GM12873 (cell line): ENCODE measurements around the gene MAN1A1.

Experiments
- TF ChIP-seq, protein P1 (sequence below): IDR thresholded peaks from 2 replicates; pipeline ENCODE4 v1.5.1; 2012; ENCODE audit warnings: low read depth, mild to moderate bottlenecking, moderate library complexity, low read length, control low read depth; ENCODE audit not compliant: insufficient read depth; ENCODE audit errors: missing control alignments

Gene MAN1A1

DNA sequence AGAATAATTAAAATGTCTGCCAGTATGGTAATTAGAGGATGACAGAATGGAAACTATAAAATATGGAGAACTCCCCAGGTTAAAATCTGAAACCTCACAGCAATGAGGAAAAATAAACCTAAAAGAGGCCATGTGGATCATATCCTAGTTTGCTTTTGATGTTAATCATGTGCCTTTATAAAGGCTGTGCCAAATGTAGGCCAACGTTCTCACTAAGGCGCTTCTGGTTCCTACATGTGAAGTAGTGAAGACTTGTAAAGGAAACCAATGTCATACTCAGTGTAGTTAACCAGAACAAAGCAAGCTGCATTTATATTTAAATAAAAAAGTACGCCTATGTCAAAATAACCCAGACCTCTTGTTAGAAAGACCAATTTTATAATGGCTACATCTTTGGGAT, 157.4 kb downstream of the MAN1A1 start:
- TF ChIP-seq, protein P1, sequence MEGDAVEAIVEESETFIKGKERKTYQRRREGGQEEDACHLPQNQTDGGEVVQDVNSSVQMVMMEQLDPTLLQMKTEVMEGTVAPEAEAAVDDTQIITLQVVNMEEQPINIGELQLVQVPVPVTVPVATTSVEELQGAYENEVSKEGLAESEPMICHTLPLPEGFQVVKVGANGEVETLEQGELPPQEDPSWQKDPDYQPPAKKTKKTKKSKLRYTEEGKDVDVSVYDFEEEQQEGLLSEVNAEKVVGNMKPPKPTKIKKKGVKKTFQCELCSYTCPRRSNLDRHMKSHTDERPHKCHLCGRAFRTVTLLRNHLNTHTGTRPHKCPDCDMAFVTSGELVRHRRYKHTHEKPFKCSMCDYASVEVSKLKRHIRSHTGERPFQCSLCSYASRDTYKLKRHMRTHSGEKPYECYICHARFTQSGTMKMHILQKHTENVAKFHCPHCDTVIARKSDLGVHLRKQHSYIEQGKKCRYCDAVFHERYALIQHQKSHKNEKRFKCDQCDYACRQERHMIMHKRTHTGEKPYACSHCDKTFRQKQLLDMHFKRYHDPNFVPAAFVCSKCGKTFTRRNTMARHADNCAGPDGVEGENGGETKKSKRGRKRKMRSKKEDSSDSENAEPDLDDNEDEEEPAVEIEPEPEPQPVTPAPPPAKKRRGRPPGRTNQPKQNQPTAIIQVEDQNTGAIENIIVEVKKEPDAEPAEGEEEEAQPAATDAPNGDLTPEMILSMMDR: no peak

DNA sequence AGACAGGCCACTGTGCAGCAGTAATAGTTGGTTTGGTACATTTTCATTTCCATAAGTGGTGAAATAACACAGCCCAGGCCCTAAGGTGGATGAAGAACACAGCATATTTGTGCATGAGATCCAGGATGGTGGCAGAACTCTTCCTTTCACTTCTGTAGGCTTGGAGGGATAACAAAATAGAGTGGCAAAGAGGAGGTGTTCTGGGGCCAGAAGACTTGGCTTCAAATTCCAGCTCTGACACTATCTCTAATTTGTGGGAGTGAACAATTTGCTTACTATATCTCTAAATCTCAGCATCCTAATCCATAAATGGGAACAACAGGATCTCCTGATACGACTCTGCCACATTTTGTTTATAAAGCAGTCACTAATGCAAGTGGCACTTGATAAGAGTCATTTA, 159.4 kb downstream of the MAN1A1 start:
- TF ChIP-seq, protein P1: no peak

DNA sequence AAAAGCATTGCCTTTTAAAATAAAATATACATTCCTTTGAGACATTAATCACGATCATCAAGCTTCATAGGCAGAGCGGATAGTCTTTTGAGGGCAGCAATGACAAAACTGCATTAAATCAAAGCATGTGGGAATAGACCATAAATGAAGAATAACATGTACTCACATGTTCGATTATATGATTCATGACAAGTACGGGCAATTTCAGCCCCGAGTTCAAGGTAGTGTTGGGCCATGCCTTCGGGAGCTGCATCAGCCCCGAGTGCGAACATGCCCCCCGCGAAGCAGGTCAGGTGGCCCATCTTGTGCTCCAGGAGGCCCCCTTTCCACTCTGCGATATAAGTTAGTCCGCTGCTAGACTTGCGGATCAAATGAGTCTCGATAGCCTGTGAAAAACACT, 160.1 kb downstream of the MAN1A1 start:
- TF ChIP-seq, protein P1: no peak

DNA sequence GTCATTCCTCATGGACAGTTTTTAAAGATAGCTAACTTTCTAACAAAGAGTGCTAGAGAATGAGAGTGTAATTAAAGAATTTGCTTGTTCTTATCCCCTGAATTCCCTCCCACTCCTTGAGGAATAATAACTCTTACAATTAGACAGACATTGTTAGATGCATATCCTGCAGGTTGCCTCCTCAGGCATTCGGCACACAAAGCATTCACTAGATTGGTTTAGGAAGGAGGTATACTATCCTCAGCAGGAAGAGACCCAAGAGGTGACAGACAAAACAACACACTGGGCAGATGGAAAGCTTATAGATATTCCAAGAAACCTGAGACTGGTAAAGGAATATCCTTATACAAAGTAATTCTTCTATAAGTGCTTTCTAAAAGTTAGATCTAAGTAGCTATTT, 162.0 kb downstream of the MAN1A1 start:
- TF ChIP-seq, protein P1: no peak

- TF ChIP-seq, protein P1: no peak
These were observed 163.1 kb downstream of the MAN1A1 start for GRCh38 chr6:119186490-119186889.

GRCh38 chr6:119184008-119184648, 165.4 kb downstream of the MAN1A1 start:
- TF ChIP-seq, protein P1: no peak

- TF ChIP-seq, protein P1: no peak
These were observed 166.1 kb downstream of the MAN1A1 start for GRCh38 chr6:119183457-119183856.

DNA sequence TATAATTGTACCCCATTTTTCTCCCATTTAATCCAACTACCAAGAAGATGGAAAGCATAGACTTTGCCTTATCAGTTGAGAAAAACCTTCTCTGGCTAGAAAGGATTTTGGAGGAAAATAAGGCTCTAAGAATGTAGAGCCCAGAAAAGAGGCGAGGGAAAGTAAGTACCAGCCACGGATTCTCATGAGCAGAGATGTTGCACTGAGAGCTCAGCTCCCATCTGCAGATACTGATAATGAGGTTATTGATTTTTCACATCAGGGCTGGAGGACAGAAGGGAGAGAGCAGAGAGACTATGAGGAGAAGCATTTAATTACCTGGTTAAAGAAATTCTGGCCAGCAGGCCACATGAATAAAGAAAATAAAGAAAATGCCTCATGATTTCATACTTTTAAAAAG, 166.7 kb downstream of the MAN1A1 start:
- TF ChIP-seq, protein P1: no peak
